K562 (cell line): ENCODE data around the gene BLTP3A. TPM values are rescaled to one million over a fixed set of nuclear protein-coding genes. Genes with fewer than 3 reads are reported as not detected.

ENCODE experiments used
- CBX3 ChIP-seq, 2 experiments: IDR thresholded peaks; 1 replicate in 1 of 2; 2 replicates in 1 of 2; pipeline ENCODE4 v1.6.1; 2012; ENCODE audit warnings: inconsistent platforms in 2 of 2, low read length in 2 of 2, borderline replicate concordance in 1 of 2, control low read depth in 1 of 2
- FIP1L1 ChIP-seq: fragments of 200-400 bp; formaldehyde crosslinking; IDR thresholded peaks from 2 replicates; pipeline ENCODE4 v1.6.1; 2018; ENCODE audit warnings: mild to moderate bottlenecking, low read depth, low read length; ENCODE audit not compliant: poor library complexity, severe bottlenecking
- KLF1 ChIP-seq: fragments of 450-650 bp; IDR thresholded peaks from 2 replicates; pipeline ENCODE4 v1.6.1; 2016; ENCODE audit warnings: missing genetic modification characterization, missing compliant biosample characterization
- MTA3 ChIP-seq: fragments of 450-650 bp; formaldehyde crosslinking; IDR thresholded peaks from 2 replicates; pipeline ENCODE4 v1.6.1; 2017; ENCODE audit warnings: mild to moderate bottlenecking, borderline replicate concordance
- NR4A1 ChIP-seq, 2 experiments: fragments of 250-450 bp in 1 of 2; fragments of 450-650 bp in 1 of 2; sonication (Bioruptor Pico) in 1 of 2; IDR thresholded peaks; 2 replicates each; pipeline versions ENCODE4 v1.4.0 to v1.6.1; 2016 to 2020; ENCODE audit warnings: mild to moderate bottlenecking in 2 of 2, missing compliant biosample characterization in 1 of 2, missing genetic modification characterization in 1 of 2, moderate library complexity in 1 of 2
- RFX5 ChIP-seq: IDR thresholded peaks from 2 replicates; pipeline ENCODE4 v1.6.1; 2011; ENCODE audit warnings: low read depth, mild to moderate bottlenecking, improper control_type of control experiment, low read length
- ZNF766 ChIP-seq: fragments of 200-800 bp; sonication (Bioruptor generic); conservative IDR thresholded peaks from 2 replicates; pipeline ENCODE4 v1.6.1; 2016; ENCODE audit warnings: missing genetic modification characterization, missing compliant biosample characterization
- polyA plus RNA-seq, 8 experiments: library from polyadenylated mRNA; depleted of rRNA in 4 of 8; stranded (reverse) in 5 of 8; unstranded in 3 of 8; fragments of >200 nt; fragmentation: Nextera tagmentation in 2 of 8; fragmentation: Illumina TruSeq in 1 of 8; extraction: Ambion mirVana in 2 of 8; extraction: Trizol in 1 of 8; gene quantifications; 2 replicates each; pipeline versions ENCODE4 v1.2.1 to v1.2.3, GENCODE V29; 2011 to 2014; ENCODE audit warnings: inconsistent platforms in 1 of 8, missing spikeins in 1 of 8
- total RNA-seq, 7 experiments: library from RNA; depleted of rRNA in 6 of 7; stranded (reverse); fragments of >200 nt in 6 of 7; fragmentation: Illumina TruSeq in 2 of 7; extraction: Trizol in 2 of 7; gene quantifications; 2 replicates each; pipeline versions ENCODE4 v1.2.1 to v1.2.3, GENCODE V29; 2011 to 2021; ENCODE audit warnings: low replicate concordance in 1 of 7
- TF ChIP-seq, protein P1 (sequence below): fragments of 450-650 bp; IDR thresholded peaks from 2 replicates; pipeline ENCODE4 v1.6.1; 2017; ENCODE audit warnings: antibody characterized with exemption, mild to moderate bottlenecking
- TF ChIP-seq, protein P2 (sequence below), 2 experiments: IDR thresholded peaks; 2 replicates each; pipeline ENCODE4 v1.6.1; 2012; ENCODE audit warnings: improper control_type of control experiment in 2 of 2, low read depth in 2 of 2, low read length in 2 of 2, borderline replicate concordance in 1 of 2
- TF ChIP-seq, protein P3 (sequence below): IDR thresholded peaks from 2 replicates; pipeline ENCODE4 v1.6.1; 2011; ENCODE audit warnings: borderline replicate concordance, low read depth, mild to moderate bottlenecking, moderate library complexity, low read length; ENCODE audit not compliant: insufficient read depth, poor library complexity, severe bottlenecking
- TF ChIP-seq, protein P4 (sequence below), 2 experiments: IDR thresholded peaks in 1 of 2; conservative IDR thresholded peaks in 1 of 2; 2 replicates each; pipeline ENCODE4 v1.6.1; 2016; ENCODE audit warnings: low read depth in 2 of 2, mild to moderate bottlenecking in 1 of 2, missing compliant biosample characterization in 1 of 2, missing genetic modification characterization in 1 of 2, moderate library complexity in 1 of 2

BLTP3A gene
- total and polyA plus RNA-seq, 9 of the 15 experiments (the other 6 are each of a cell fraction or from before 2014, with no cell fraction given), result 7.5 to 34.6 (median 15.5) TPM

DNA sequence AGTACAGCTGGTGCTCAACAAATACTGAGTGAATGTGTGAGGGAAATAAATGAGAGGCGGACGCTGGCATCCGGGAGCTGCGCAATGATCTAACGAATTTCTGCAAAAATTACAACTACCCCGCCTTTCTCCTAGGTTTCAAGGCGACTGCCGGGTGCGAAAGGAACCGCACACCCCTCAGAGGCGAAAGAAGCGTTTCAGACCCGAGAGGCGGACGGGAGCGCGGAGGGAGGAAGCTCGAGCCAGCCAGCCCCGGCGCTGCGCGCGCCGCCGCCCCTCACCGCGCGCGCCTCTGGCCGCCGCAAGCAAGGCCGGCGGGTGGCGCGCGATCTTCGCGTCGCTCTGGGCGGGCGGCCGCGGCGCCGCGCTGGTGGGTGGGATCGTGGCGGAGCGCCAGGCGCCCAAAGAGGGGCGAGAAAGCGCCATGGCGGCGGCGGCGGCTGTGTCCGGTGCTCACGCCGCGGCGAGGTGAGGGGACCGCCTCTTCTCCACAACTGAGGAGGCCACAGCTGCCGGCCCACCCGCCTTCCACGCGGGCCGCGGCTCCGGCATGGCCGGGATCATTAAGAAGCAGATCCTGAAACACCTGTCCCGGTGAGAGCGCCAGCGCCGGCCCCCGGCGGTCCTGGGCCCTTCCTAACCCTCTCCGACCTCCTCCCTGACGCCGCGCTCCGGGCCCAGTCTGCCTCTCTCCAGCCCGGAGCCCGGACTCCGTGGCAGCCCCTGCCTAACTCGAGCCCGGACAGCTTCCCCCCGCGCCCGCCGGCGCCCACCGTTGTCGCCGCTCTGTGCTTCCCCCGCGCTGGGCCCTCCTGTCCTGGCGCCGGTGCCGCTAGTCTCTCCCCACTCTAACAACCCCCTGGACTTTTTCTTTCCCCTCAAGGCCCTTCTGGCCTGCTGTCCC is at the start of gene BLTP3A (continued):
- TF ChIP-seq, protein P1, sequence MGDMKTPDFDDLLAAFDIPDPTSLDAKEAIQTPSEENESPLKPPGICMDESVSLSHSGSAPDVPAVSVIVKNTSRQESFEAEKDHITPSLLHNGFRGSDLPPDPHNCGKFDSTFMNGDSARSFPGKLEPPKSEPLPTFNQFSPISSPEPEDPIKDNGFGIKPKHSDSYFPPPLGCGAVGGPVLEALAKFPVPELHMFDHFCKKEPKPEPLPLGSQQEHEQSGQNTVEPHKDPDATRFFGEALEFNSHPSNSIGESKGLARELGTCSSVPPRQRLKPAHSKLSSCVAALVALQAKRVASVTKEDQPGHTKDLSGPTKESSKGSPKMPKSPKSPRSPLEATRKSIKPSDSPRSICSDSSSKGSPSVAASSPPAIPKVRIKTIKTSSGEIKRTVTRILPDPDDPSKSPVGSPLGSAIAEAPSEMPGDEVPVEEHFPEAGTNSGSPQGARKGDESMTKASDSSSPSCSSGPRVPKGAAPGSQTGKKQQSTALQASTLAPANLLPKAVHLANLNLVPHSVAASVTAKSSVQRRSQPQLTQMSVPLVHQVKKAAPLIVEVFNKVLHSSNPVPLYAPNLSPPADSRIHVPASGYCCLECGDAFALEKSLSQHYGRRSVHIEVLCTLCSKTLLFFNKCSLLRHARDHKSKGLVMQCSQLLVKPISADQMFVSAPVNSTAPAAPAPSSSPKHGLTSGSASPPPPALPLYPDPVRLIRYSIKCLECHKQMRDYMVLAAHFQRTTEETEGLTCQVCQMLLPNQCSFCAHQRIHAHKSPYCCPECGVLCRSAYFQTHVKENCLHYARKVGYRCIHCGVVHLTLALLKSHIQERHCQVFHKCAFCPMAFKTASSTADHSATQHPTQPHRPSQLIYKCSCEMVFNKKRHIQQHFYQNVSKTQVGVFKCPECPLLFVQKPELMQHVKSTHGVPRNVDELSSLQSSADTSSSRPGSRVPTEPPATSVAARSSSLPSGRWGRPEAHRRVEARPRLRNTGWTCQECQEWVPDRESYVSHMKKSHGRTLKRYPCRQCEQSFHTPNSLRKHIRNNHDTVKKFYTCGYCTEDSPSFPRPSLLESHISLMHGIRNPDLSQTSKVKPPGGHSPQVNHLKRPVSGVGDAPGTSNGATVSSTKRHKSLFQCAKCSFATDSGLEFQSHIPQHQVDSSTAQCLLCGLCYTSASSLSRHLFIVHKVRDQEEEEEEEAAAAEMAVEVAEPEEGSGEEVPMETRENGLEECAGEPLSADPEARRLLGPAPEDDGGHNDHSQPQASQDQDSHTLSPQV, result peak; percentile 42
- no peak for TF ChIP-seq KLF1
- no peak for TF ChIP-seq RFX5
- peak; percentile 51 for TF ChIP-seq FIP1L1
- TF ChIP-seq NR4A1 (CRISPR knock-in tag; IDR thresholded peaks at IDR 0.05), result no peak
- no peak for TF ChIP-seq NR4A1 (tag; IDR thresholded peaks at IDR 0.05)
- TF ChIP-seq, protein P2, sequence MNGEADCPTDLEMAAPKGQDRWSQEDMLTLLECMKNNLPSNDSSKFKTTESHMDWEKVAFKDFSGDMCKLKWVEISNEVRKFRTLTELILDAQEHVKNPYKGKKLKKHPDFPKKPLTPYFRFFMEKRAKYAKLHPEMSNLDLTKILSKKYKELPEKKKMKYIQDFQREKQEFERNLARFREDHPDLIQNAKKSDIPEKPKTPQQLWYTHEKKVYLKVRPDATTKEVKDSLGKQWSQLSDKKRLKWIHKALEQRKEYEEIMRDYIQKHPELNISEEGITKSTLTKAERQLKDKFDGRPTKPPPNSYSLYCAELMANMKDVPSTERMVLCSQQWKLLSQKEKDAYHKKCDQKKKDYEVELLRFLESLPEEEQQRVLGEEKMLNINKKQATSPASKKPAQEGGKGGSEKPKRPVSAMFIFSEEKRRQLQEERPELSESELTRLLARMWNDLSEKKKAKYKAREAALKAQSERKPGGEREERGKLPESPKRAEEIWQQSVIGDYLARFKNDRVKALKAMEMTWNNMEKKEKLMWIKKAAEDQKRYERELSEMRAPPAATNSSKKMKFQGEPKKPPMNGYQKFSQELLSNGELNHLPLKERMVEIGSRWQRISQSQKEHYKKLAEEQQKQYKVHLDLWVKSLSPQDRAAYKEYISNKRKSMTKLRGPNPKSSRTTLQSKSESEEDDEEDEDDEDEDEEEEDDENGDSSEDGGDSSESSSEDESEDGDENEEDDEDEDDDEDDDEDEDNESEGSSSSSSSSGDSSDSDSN (IDR thresholded peaks at IDR 0.05; ENCODE audit: borderline replicate concordance in 1 of 2, low read depth in 2 of 2, low read length in 2 of 2), result peak in 1 of 2 experiments; percentile 11; a peak in 1 of 4 replicates
- peak; percentile 79; the same call in 1 of the 2 replicates for TF ChIP-seq ZNF766 (CRISPR knock-in tag)
- no peak for TF ChIP-seq CBX3 (IDR thresholded peaks at IDR 0.05; ENCODE audit: borderline replicate concordance in 1 of 2, low read length in 2 of 2)
- peak; percentile 62 for TF ChIP-seq MTA3
- TF ChIP-seq, protein P3, sequence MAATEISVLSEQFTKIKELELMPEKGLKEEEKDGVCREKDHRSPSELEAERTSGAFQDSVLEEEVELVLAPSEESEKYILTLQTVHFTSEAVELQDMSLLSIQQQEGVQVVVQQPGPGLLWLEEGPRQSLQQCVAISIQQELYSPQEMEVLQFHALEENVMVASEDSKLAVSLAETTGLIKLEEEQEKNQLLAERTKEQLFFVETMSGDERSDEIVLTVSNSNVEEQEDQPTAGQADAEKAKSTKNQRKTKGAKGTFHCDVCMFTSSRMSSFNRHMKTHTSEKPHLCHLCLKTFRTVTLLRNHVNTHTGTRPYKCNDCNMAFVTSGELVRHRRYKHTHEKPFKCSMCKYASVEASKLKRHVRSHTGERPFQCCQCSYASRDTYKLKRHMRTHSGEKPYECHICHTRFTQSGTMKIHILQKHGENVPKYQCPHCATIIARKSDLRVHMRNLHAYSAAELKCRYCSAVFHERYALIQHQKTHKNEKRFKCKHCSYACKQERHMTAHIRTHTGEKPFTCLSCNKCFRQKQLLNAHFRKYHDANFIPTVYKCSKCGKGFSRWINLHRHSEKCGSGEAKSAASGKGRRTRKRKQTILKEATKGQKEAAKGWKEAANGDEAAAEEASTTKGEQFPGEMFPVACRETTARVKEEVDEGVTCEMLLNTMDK, result no peak
- TF ChIP-seq, protein P4, sequence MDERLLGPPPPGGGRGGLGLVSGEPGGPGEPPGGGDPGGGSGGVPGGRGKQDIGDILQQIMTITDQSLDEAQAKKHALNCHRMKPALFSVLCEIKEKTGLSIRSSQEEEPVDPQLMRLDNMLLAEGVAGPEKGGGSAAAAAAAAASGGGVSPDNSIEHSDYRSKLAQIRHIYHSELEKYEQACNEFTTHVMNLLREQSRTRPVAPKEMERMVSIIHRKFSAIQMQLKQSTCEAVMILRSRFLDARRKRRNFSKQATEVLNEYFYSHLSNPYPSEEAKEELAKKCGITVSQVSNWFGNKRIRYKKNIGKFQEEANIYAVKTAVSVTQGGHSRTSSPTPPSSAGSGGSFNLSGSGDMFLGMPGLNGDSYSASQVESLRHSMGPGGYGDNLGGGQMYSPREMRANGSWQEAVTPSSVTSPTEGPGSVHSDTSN (CRISPR knock-in tag; IDR thresholded peaks at IDR 0.05; ENCODE audit: low read depth), result no peak
- TF ChIP-seq, protein P4 (tag; conservative IDR thresholded peaks at IDR 0.05; ENCODE audit: low read depth), result no peak
